ENCODE measurements around the gene VPS52.
"Not testable (repeated sequence)": the region's sequence is repeated elsewhere in the genome, so short reads cannot be mapped to it uniquely, and the experiment has no call there.

VPS52 gene

DNA sequence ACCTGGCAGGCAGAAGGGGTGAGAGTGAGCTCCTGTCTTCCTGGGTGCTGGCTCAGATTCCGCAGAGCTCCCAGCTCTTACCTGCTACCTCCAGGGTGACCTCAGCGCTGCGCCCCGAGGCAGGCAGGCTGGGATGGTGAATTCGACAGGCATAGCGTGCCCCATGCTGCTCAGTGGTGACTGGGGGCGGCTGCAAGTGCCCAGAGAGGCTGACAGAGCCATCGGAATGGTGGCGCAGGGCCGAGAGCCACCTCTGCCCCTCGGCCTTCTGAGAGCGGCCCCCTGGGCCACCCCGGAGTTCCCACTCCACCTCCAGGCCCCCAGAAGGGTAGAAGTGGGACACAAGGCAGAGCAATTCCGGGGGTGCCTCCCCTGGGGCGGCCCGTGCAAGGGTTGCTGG, 32.5 kb upstream of the VPS52 start:
- DNase-seq = no peak

DNA sequence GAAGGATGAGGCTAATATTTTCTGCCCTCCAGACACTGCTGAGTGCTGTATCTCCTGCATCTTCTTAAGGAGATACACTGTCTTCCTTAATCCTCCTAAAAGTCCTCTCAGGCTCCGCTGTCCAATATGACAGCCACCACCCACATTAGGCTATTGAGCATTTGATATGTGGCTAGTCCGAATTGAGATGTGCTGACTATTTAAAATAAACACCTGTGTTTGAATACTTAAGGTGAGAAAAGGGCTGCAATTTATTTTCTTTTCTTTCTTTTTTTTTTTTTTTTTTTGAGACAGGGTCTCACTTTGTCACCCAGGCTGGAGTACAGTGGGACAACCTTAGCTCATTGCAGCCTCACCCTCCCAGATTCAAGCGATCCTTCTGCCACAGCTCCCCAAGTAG, 30.2 kb upstream of the VPS52 start:
- no peak for DNase-seq

DNA sequence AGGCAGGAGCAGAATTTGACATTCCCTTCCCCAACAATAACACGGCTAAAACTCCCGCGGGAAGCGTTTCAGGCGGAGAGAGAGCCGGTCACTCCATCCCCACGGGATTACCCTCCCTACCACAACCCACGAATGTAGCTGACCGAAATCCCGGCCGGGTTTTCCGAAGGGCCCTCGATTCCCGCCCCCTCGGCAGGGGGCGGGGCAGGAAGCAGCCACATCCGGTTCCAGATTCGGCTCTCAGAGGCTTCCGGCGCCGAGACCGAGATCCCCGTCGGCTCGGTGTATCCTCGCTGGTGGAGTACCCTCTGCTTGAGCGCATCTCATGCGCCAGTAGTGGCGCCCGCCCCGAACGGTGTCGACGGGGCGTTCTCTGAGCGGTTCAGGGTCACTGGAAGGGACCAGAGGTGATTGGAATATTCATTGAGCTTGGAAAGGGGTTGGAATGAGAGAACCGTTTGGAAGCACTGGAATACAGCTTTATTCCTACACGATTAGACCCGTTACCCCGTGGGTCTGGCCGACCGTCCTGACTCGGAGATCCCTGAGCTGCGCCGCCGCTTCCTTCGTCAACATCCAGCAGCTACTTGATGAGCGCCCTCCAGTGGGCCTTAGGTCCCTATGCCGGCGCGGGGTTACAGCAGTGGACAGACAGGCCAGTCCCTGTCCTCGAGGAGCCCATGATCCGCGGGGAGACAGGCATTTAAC, 27.7 kb upstream of the VPS52 start:
- peak; percentile 71 for DNase-seq

DNA sequence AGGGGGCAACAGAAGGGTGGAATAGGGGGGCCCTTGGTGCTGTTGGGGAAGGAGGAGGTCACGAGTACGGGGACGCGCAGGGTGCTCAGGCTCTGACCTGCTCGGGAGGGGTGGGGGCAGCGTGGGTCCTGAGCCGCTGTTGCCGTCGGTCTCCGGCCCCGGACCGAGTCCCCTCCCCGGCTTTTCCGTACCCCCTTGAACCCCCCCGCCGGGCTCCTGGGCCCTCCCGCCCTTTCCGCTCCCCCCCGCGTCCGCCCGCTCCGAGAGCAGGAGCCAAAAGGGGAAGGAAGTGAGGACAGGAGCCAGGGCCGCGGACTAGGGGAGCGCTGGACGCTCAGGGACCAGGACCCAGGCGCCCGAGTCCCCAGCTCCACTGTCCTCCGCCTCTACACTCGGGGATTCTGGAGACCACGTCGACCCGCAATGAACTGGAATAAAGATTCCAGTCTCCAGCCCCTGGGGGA, 27.1 kb upstream of the VPS52 start, which contains the start of gene RGL2:
Gene RGL2 (minus strand): TSS at position 170 of the 464 bp plus-strand sequence. CDS start 332 bp downstream, outside the sequence.
- DNase-seq = peak; percentile 64

DNA sequence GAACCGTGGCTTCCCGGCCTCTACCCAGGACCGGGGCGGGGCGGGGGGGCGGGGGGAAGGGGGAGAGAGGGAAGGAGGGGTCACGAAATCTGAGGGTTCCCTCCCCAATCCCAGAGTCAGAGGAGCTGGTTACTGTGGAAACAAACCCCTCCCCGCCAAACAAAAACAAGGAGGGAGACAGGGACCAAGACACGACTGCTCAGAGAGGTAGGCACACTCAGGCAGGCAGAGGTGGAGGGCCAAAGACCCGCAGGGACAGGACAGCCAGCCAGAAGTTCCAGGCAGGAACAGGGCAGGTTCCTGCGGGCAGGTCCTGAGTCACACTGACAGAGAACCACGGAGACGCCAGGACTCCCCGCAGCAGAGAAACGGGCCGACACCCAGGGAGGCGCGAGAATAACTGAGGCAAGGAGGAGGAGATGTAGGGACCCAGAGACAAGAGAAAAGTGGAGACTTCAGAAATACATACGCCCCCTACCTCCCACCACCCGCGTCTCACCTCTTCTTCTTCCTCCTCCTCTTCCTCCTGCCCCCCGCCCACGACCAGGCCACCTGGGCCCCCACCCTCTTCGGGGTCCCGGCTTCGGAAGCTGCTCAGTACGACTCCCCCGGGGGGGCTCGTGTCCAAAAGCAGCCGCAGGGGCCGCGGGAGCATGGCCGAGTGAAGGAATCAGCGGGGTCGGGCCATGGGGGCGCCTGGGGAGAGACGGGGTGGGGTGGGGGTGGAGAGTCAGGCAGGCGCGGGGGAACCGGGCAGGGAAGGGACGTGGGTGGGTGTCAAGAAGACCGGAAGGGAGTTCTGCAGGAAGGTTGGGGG, 26.5 kb upstream of the VPS52 start:
- no peak for DNase-seq

DNA sequence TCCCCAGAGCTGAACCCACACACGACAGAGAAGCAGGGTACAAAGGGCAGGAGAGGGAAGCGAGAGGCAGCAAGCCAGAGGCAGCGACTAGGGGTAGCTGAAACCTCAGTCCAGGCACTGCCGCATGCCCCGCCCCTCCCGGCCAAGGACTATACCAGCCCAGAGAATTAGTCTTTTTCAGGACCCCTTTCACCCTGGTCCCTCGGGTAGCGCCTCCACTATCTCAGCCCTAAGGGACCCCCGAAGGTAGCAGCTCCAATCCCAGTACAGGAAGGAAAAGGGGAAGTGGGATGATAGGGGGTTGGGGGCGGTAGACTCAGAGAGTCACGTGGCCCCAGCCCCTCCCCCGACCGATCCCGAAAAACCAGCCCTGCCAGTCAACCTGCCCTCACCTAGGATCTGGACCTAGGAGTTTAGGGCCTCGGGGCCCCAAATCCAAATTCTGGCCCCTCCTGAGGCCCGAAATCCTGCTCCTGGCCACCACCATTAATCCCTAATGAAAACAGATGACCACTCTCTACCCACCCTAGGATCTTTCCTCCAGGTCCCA, 25.8 kb upstream of the VPS52 start:
- DNase-seq = no peak

DNA sequence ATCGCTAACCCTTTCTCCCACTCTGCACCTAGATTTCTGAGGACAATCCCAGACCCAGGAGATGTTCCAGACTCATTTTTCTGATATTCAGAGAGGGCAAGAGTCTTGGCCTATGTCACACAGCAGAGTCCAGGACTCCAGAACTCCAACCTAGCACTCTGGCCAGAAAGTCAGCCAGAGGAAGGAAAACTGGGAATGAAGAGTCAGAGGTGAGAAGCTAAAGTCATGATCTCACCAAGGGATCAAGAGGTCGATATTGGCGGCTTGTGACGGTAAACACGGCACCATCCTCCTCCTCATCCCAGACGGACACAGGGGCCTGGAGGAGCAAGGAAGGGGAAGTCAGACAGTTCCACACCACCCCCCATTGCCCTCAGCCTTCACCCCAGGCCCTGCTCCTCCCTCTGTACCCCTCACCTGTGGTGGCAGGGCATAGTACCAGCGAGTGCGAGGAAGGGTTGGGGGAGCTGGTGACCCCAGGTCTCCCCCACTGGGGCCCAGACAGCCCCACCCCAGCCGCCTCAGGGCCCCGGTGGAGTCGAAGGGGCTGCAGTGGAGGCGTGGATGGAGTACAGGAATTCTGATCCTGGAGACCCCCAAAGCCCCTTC, 25.2 kb upstream of the VPS52 start:
- no peak for DNase-seq

DNA sequence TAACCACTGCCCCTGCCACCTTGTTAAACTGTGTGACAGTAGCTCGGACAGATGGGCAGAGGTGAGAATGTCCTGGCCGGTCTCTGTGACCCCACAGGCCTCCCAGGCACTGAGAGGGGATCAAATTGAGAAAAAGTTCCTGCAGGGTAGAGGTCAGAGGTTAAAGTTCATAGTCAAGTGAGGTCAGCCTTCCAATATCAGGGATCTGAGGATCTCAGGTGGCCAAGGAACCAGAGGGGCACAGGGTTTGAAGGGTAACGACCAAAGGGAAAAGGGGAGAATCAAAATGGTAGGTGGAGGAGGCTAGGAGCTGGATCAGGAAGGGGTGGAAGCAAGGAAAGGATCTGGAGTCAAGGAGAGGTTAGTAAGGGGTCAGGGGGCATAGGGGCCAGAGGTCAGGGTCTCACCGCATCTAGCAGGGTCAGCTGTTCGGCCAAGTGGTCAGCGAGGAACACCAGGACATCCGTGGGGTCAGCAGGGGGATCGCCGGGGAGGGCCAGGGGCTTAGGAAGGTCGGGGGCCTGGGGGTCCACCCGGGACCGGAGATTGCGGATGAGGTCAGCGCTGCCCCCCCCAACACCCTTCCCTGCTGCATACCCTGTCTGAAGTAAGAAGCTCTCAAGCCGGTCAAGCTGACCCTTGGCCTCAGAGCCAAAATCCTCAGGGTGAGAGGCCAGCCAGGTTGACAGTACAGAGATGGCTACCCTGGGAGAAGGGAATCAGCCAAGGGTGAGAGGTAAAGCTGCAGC, 24.1 kb upstream of the VPS52 start:
- no peak for DNase-seq

DNA sequence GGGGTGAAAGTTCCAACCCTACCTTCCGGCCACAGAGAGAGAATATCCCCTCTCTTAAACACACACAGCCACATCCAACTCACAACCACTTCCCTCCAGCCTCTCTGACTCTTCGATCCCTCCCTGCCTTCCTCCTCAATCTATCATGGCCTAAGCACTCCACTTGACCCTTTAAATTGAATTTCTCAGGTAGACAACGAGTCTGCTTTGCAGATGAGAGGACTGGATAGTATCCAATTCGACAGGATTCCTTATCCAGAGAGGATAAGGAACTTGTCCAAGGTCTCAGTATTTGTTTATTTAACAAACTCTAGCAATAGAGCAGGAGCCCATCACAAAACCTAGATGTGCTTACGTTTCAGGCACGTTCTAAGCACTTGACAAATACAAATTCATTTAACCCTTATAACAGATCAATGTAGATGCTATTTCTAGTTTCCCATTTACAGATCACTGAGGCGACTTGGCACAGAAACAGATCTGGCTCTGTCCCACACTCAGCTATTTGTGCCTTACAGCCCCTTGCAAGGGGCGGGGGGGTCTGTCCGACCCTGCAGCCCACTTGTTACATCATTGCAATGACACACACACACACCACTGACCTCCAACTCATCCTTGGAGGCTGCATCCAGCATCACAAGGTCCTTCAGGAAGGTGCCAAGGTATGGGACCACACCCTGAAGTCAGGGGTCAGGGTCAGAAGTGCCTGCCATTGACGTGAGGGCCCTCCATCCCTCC, 22.6 kb upstream of the VPS52 start:
- no peak for DNase-seq

DNA sequence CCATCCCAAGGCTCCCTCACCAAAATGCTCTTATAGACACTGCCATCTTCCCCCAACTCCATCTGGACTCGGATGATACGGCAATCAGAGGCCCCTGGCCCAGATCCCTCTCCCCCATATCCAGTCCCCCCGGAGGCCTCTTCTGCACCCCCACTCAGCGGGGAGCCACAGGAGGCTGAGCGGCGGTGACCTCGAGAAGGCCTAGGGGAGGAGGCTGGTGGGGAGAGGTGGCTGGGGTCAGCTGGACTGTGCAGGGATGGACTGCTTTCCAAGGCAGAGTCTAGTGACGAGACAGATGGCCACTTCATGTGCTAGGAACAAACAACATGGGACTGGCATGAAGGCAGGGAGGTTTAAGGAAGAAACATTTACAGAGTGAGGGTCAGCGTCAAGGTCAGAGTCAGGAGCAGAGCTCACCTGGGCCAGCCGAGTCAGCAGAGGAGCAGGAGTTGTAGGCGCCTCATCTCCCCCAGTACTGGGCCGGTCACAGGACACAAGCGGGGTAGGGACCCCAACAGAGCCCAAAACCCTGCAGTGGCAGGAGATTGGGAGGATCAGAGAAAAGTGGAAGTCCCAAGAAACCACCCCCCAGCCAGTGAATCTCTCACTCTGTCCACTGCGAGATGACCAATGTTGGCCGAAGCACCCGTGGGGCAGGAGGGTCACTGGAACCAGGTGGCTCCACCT, 21.5 kb upstream of the VPS52 start:
- DNase-seq = no peak

DNA sequence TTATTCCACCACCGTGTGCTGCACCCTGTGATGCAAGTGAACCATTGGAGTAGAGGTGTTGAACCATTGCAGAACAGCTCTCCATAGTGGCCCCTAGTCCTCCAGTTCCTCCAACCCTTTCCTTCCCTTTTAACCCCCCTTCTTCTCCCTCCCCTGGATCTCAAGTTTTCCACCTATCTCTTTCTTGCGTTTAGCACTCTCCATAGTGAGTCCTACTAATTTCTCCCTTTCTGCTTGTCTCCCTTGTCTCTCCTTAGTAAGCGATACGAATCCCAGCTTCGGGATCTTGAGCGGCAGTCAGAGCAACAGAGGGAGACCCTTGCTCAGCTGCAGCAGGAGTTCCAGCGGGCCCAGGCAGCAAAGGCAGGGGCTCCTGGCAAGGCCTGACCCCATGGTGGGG, 18.8 kb upstream of the VPS52 start:
- no peak for DNase-seq

DNA sequence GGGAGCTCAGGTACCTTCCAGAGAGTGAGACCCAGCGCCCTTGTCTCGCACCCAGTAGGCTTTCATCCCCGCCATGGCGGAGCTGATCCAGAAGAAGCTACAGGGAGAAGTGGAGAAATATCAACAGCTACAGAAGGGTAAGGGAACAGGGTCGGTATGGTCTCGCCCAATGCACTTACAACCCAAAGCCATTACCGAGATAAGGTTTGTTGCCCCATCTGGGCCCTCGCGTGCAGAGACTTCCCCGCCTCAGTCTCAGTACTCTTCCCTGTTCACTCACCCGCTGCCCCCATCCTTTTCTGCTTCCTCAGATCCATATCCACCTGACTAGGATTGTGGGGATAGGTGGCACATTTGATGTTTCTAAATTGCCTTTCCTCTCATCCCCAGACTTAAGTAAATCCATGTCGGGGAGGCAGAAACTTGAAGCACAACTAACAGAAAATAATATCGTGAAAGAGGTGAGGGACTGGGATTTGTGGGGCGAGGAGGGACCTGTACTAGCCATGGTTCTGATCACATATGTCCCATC, 18.2 kb upstream of the VPS52 start:
- no peak for DNase-seq

DNA sequence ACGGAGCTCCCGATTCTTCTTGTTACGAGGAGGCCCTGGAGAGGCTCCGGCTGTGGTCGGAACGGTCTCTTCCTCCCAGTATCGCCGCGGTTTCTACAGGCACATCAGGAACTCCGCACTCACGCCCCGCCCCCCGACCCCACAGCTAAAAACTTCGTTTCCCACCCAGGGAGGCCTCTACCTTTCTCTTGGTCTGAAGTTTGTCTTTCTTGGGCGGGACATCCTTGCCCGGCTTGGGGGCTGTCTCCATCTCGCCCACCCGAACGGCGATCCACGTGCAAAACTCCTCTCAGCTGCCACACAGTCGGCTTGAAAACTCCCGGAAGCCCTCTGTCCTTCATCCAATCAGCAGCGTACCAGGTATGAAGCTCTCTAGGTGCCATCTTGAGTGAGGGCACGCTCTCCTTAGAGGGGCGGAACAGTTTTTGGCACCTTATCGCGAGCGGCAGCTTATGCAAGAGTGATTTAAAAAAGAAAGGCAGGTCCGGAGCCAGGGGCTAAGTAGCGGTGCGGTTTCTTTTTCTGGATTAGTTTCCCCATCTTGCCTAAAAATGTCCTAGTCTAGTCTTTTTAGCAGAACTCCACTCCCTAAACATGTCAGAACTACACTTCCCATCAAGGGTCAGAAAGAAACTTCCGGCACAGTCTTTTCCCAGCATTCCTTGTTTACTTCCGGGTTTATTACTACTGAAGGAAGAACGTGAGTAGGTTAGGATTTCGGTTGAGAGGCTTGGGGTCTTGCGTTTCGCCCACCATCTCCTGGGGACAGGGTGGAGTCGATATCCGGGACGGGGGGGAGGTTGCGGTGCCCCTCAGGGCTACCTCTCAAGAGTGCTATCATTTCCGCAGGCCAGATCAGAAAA, 17.5 kb upstream of the VPS52 start, which contains the start of the genes PFDN6 and WDR46:
Gene PFDN6 (plus strand): TSS at position 681 of the 863 bp plus-strand sequence. CDS start 256 bp downstream, outside the sequence.
Gene WDR46 (minus strand): TSS at position 319 of the 863 bp plus-strand sequence. CDS start 69 bp downstream, at position 250.
- peak; percentile 97 for DNase-seq

DNA sequence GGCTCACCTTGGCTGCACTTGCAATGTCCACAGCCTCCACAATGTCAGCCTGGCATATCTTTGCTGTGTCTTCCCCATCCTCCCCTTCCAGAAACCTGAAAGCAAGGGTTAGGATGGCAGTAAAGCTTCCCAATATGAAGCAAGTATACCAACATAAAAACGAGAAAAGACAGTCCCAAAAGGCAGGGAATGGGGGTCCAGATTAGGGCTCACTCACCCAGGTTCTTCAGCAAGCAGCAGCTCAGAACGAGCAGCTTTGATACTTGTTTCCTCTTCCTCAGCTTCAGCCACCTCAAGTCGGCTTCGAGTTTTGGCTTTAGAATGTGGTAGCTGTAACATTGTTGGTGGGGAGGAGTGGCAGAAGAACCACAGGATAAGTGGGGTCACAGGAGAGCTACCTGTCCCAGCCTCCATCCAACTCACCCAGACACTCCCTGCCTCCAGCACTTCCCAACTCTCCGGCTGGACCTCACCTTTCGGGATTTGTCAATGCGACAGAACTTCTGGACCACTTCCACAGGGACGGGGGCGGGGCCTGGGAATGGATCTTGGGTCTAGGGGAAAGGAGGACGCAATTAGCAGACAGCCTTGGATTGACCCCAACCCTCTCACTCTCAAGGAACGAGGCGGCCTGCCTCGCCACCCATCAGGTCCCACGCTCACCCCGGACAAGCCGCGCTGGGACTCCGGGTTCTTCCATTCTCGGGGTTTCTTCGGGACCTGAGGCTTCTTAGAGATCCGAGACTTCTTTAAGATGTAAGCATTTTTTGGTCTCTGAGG, 16.7 kb upstream of the VPS52 start:
- DNase-seq = no peak

DNA sequence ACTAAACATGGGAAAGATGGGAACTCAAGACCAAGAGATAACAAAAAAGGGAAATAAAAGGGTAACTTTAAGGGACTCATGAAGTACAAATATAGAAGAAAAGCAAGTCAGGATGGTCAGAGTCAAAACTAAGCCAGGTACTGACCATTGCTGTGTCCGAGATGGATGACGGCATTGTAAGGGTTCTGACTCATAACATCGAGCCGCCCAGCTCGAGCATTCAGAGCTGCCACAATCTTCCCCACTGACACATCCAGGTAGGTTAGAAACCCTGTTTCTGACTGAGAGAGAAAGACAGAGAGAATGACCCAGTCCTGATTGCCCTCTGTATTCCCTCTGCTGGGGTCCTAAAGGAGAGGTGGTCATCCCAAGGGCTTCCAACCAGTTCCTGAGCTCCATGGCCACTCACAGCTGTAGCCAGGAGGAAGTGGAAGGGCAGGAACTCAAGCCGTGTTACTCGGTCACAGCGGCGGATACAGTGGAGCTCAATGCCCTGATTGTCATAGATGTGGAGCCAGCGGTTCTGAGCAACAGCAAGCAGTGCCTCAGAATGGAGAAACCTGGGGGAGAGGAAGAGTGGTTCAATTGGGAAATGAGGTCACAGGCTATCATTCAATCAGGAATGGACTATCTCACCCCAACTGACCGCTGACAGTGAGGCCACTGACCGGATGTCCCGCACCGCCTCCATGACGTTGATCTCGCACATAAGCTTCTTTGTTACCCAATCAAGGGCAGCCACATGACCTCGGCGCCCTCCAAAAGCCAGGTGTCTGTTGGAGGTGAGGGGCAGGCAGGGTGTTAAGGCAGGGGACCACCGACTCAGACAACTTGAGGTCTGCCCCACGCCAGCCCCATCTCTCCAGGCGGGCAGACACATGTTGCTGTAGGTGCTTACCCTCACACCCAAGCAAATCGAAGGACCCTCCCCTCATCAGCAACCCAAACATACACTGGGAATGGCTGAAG, 15.6 kb upstream of the VPS52 start:
- no peak for DNase-seq

DNA sequence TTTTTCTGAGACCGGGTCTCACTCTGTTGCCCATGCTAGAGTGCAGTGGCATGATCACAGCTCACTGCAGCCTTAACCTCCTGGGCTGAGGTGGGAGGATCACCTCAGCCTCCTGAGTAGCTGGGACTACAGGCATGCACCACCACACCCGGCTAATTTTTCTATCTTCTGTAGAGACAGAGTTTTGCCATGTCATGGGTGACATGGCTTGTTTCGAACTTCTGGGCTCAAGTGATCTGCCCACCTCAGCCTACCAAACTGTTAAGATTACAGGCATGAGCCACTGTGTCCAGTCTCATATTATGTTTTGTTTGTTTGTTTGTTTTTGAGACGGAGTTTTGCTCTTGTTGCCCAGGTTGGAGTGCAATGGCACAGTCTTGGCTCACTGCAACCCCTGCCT, 13.5 kb upstream of the VPS52 start:
- DNase-seq = not testable (repeated sequence)

DNA sequence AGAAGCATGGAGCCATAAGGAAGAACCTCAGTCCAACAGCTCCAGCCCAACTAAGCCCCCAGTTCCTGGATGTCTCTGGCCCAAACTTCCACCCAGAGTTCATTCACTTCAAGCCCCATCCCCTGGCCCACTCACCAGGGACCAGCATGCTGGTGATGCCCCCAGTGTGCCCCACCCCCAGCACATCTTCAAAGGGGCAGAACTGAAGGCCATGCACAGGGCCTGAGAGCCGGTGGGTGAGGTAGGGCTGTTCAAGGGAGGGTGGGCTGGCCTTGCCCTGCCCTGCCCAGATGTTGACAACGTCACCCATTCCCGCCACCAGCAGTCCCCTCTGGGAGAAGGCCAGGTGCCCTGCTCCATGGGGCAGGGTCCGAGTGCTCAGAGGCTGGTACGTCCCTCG, 8.9 kb upstream of the VPS52 start:
- no peak for DNase-seq
